ENCODE data around the gene ANKRA2.

DNA sequence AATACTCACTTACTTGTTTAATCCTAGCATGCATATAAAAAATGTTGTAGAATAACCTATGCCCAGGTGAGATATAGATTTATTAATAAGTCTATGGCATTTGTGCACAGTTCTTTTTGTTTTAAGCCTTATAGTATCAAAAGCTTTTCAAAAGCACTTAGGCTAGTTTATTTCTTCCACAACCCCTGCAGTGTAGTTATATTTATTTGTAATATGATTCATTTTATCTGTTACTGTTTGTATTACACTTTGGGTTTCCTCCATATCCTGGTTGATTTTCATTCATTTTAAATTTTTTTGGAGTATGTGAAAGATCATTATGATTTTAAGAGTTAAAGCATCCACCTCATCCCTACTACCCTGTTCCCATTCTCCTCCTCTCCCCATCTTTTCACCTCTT, 41.8 kb upstream of the ANKRA2 start:
- TF ChIP-seq, protein P1, sequence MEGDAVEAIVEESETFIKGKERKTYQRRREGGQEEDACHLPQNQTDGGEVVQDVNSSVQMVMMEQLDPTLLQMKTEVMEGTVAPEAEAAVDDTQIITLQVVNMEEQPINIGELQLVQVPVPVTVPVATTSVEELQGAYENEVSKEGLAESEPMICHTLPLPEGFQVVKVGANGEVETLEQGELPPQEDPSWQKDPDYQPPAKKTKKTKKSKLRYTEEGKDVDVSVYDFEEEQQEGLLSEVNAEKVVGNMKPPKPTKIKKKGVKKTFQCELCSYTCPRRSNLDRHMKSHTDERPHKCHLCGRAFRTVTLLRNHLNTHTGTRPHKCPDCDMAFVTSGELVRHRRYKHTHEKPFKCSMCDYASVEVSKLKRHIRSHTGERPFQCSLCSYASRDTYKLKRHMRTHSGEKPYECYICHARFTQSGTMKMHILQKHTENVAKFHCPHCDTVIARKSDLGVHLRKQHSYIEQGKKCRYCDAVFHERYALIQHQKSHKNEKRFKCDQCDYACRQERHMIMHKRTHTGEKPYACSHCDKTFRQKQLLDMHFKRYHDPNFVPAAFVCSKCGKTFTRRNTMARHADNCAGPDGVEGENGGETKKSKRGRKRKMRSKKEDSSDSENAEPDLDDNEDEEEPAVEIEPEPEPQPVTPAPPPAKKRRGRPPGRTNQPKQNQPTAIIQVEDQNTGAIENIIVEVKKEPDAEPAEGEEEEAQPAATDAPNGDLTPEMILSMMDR (IDR thresholded peaks at IDR 0.05 in 4 of 5, conservative IDR thresholded peaks at IDR 0.05 in 1 of 5) = no peak
- TF ChIP-seq POLR2A (IDR thresholded peaks at IDR 0.05) = no peak
